ENCODE data around the gene EEPD1. TPM values are rescaled to one million over a fixed set of nuclear protein-coding genes. Genes with fewer than 3 reads are reported as not detected.

Gene EEPD1
- total RNA-seq, 1 experiment from 2014 or later: 0.67 TPM

- no peak for DNase-seq (ENCODE audit: extremely low read depth, low read depth)
These were observed 35.9 kb downstream of the EEPD1 start for GRCh38 chr7:36188906-36189305.

DNA sequence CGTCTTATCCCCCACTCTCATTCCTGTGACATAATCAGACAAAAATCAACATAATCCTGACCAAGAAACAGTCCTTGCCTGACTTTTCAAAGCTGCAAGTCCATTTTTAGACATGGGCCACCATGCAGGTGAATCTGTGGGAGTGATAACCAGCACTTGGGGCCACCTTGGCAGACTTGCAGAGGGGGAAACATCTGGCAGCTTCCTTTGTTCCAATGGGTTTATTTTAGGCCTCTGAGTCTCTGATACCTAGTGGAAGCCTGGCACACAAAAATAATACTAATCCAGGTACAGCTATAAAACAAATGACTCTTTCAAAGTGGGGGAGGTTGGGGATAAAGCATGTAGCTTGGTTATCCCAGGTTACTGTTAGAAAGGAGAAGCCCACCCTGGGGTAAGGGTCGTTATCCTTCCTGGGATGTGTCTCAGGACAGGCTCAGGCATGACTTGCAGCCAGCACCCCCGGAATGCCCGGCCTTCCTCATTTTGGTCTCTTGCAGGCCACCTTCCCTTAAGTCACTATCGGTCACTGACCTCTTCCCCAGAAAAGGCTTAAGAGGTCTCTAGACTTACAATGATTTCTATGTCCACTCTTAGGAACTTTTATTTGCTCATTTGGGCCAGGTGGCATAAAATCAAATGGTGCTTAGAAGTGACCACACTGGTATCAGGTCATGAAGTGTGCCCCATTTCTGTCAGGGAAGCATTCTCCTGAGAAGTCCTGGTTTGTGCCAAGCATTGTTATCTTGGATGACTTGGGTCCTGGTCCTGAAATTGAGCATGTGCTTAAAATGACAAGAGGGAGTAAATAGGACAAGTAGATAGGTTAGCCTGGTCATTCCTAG, 37.6 kb downstream of the EEPD1 start:
- no peak for DNase-seq (ENCODE audit: extremely low read depth, low read depth)

GRCh38 chr7:36191292-36191920, 38.4 kb downstream of the EEPD1 start:
- no peak for DNase-seq (ENCODE audit: extremely low read depth, low read depth)

DNA sequence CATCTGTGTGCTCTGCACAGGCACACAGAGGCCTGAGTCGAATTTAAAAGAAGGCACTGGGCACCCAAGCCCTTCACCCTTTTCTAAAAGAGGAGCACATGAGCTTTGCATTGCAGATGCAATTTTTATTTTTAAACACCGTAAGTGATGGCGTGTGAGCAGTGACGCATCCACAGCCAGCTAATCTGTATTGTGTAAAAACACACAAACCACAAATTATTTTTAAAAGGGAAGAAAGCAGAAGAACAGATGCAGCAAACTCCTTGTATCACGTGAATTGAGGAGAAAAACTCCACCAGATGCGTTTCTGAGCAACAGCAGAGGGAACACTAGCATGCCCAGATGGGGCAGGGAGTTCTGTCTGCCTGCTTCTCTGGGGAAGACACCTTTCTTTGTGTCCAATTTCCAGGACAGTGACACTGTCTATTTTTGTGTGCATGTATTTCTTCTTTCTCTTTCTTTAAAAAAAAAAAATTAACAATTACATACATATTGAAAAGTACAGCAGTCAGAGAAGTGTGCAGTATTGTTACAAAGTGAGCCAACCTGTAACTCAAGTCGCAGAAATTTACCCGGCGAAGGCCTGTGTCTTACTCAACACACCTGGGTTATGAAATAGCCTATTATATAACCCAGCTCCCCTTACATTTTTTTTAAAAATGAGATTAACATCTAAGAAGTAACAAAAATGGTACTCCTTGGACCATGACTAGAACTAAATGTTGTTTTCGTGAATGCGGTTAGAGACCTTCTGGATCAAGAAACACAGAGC, 39.2 kb downstream of the EEPD1 start:
- no peak for DNase-seq (ENCODE audit: extremely low read depth, low read depth)

GRCh38 chr7:36192877-36193276, 39.8 kb downstream of the EEPD1 start:
- no peak for DNase-seq (ENCODE audit: extremely low read depth, low read depth)

DNA sequence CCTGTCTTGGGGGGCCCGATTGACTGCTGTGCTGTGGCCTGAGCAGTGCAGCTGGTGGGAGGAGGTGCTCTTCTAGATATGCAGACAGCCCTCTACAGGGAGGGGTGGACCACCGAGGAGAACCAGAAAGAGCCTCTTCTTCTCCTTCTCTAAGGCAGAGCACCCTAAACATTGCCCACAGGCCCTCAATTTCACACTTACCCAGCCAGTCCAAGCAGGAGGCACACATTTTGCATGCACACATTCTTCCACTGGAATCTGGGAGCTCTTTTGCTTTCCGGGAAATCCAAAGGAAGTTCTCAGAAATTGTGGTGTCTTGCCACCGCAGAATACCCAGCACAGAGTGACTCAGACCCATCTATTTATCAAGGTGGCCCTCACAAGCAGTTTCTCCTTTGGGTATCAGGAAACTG, 45.8 kb downstream of the EEPD1 start:
- no peak for DNase-seq (ENCODE audit: extremely low read depth, low read depth)

DNA sequence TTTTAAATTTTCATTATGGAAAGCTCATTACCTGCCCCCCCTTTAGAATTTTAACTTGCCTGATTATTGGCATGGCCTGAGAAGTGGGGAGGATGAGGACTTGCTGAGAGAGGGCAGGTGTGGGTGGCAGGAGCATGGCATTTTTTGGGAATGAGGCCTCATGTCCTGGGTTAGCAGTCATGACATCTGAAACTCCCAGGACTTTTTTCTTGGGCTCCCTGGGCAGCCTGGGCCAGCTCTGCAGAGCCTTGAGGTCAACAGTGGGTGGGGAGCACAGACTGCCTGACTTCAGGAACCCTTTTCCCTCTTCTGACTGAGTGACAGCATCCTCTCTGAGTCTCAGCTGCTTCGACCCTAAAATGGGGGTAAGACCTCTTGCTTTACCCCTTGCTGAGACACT, 46.3 kb downstream of the EEPD1 start:
- no peak for DNase-seq (ENCODE audit: extremely low read depth, low read depth)

GRCh38 chr7:36201122-36201723, 48.2 kb downstream of the EEPD1 start:
- DNase-seq (ENCODE audit: extremely low read depth, low read depth): no peak

GRCh38 chr7:36202398-36202797, 49.3 kb downstream of the EEPD1 start:
- no peak for DNase-seq (ENCODE audit: extremely low read depth, low read depth)

DNA sequence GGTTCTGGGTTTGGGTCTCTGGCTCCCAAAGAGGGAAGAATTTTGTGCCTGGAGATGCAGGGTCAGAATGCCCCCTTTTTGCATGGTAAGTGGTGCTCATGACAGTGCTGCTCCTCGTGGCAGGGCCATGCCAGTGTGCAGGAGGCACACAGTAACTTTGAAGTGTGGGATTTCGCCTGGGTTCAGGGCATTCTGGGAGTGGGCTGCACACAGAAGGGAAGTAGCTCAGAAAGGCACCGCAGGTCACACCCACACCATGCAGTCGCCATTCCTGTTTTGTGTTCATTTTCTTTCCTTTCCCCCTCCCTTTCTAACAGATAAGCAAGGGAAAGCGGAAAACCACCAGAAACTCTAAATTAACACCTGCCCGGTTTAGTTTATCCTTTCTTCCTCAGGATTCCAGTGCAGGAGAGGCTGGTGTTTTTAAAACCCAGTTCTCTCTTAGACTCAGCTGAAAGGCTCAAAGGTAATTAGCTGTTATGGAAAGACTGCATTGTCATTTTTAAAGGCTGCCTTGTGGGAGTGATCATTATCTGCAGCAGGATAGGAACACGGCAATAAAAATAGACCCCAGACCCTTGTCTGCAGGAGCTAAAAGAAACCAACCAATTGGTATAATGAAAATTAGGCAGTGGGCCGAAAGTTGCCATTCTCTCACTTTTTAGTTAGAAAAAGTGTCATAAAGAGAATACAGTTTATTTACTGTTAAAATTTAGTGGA, 50.2 kb downstream of the EEPD1 start:
- no peak for DNase-seq (ENCODE audit: extremely low read depth, low read depth)

GRCh38 chr7:36204044-36204663, 51.1 kb downstream of the EEPD1 start:
- no peak for DNase-seq (ENCODE audit: extremely low read depth, low read depth)

GRCh38 chr7:36204929-36205635, 52.0 kb downstream of the EEPD1 start:
- DNase-seq (ENCODE audit: extremely low read depth, low read depth): no peak

DNA sequence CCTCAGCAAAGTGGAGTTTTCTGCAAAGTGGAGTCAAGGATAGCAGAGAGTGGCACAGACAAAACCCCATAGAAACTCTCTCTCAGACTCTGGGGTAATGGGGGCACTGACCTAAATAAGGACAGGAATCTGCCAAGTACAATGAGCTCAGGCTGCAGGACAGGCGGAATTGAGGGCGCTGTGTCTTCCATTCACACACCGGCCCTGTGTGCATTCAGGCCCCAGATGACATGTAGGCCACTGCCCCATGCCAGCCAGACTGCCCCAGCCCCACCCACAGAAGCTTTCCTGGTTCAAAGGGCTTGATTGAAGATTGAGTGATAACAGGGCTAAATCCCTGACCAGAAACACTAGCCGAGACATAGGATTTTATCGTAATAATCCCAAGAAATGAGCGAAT, 52.7 kb downstream of the EEPD1 start:
- DNase-seq (ENCODE audit: extremely low read depth, low read depth): no peak

DNA sequence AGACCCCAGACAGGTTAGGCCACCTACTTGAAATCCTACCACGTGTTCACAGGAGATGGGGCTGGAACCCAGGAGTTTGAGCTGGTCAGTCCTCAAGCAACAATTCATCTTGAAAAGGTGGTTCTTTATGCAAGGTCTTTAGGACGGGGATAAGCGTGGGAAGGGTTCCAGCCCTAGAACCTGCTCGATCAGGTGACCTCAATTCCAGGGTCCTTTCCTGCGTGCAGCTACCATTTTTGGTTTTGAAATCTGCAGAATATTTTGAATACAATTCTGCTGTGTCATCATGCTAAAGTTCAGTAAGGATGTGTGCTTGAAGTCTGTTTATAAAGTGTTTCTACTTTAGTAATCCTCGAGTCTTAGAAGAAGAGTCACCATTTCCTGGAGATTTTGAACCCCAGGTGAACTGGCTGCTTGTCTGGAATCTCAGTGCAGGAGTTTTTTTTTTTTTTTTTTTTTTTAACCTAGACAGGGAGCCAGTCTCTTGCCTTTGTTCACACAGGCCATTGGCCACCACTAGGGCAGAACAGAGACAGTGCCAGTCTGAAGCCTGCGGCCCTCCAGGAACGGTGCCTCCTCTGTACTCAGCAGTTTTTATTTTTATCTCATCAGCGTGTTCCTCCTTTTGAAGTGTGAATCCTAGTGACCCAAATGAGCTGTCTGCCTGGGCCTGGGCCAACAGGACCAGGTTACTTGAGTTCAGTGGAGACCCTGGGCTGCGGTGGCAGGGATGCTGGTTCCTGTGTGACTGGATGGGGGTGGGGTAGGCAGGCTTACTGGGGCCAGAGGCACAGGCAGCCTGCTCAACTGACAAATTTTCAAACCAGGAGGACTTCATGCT, 54.6 kb downstream of the EEPD1 start:
- no peak for DNase-seq (ENCODE audit: extremely low read depth, low read depth)

DNA sequence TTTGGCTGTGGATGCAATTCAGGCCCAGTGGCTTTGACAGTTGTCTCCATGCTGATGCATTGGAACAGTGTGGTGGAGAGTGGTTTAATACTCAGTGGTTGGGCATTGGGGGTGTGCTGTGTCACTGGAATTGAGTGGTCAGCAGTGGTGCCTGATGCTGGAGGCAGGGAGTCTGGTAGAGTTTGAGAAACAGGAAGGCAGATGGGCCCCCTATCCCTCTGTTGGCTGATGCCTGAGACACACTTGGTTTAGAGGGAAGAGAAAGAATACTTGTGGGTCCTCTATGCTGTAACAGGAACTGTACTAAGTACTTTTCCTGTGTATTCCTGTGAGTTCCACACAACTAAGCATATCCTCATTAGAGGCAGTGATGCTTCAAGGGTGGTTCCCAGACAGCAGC, 55.4 kb downstream of the EEPD1 start:
- DNase-seq (ENCODE audit: extremely low read depth, low read depth): no peak

DNA sequence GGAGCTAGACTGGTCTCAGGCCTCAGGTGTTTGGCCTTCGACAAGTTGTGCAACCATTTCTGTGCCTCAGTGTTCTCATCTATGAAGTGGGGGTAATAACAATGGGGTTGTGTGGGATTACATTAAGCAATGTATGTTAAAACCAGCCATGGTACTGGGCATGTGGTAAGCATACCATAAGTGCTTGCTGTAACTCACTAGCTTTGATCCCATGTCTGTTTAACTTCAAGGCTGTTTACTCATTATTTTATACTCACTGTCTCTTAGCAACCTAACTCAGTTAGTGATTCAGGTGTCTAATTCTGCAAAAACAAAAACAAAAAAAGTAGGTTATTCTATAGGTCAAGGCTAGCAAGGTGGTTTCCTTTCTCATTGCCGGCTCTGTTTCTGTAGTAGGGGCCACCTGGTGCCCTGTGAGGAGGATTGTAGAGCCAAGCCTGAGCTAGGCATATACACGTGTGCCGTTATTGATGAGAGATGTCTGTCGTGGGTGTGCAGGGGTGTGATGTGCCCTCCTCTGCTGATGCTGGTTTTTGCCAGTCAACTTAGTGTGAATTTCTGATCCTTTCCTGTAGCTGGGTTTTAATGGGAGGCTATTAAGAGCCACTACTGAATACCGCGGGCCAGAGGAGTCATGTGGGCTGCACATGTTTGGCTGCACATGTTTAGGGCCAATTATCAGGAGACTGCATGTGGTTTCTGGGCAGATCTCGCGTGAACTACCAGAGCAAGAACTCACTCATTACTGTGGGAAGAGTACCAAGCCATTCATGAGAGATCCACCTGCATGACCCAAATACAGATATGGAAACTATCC, 56.2 kb downstream of the EEPD1 start:
- no peak for DNase-seq (ENCODE audit: extremely low read depth, low read depth)

- no peak for DNase-seq (ENCODE audit: extremely low read depth, low read depth)
These were observed 56.7 kb downstream of the EEPD1 start for GRCh38 chr7:36209814-36210183.
